Measurements from ENCODE around the gene KCNK5.

DNA sequence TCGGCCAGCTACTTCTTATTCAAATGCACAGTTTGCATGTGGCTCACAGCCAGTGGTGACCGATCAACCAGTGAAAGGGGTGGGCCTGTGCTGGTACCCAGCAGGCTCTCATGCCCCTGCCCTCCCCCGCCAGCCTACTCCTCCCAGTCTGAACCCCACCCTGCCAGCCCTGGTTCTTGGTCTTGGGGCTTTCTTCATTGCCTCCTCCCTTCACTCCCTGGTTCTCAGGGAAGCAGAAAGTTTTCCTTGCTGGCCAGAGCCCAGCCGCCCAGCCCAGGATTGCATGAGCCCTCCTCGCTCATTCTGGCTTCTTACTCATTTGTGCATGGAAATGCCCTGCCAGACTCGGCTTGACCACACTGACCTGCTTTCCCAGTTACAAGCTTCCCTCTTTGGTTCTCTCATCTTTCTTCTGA, 44.1 kb upstream of the KCNK5 start:
- TF ChIP-seq CTCF (IDR thresholded peaks at IDR 0.05), result no peak
- no peak for TF ChIP-seq POLR2A (IDR thresholded peaks at IDR 0.05)

All from uterus (tissue), 2 donors.